GM12878 (cell line): ENCODE measurements around the gene STX19. TPM values are rescaled to one million over a fixed set of nuclear protein-coding genes. Genes with fewer than 3 reads are reported as not detected.

Experiments
- ATAC-seq: fragments of 200-7000 bp; cut with Tn5 transposase; 3 replicates; pipeline ENCODE4 v1.9.1; 2020; ENCODE audit warnings: mild to moderate bottlenecking, moderate library complexity
- BruUV-seq: library from RNA; stranded (reverse); fragments of 400-500 nt; replicated peaks from 2 replicates; lab custom pipeline; 2021; lab: Mats Ljungman, UMichigan
- CTCF ChIA-PET: fragments of 300-600 bp; sonication (Branson Sonifier 250); formaldehyde crosslinking; extraction: SDS; loops from one replicate; lab custom pipeline; 2021; ENCODE audit warnings: inconsistent platforms; lab: Yijun Ruan, JAX
- POLR2A ChIA-PET: fragments of 350-600 bp; formaldehyde crosslinking; extraction: SDS; loops from one replicate; lab custom pipeline; 2021; ENCODE audit warnings: inconsistent platforms; lab: Charles Lee
- RAD21 ChIA-PET: fragments of 300-600 bp; sonication (Branson Sonifier 250); formaldehyde crosslinking; loops from one replicate; lab custom pipeline; 2023; ENCODE audit warnings: antibody characterized with exemption; ENCODE audit not compliant: unreplicated experiment; lab: Charles Lee
- SMC1A ChIA-PET: fragments of 300-600 bp; sonication (Branson Sonifier 250); formaldehyde crosslinking; loops from one replicate; lab custom pipeline; 2023; ENCODE audit not compliant: unreplicated experiment, uncharacterized antibody; lab: Charles Lee
- DNase-seq: peaks from one replicate; pipeline ENCODE4 v3.0.0-alpha.2; 2011; ENCODE audit warnings: low read depth, low spot score
- FAIRE-seq: peaks from 3 replicates; lab custom pipeline; 2011; peaks lifted over from hg19 to GRCh38; lab: Jason Lieb, UNC
- H2AFZ ChIP-seq: 2 replicates; pipeline ENCODE4 v1.6.0; 2011; ENCODE audit warnings: low read depth, low read length, control low read depth; ENCODE audit not compliant: control insufficient read depth
- H3K27ac ChIP-seq: 2 replicates; pipeline ENCODE4 v1.5.1; 2011; ENCODE audit warnings: control low read depth; ENCODE audit not compliant: control insufficient read depth, insufficient read depth
- H3K27me3 ChIP-seq, 2 experiments: replicated peaks in 1 of 2; 2 replicates each; pipeline versions ENCODE4 v1.6.0 to v1.6.1; 2011; ENCODE audit warnings: low read length in 1 of 2; ENCODE audit not compliant: control insufficient read depth in 2 of 2, insufficient read depth in 2 of 2
- H3K36me3 ChIP-seq, 2 experiments: 2 replicates each; pipeline ENCODE4 v1.5.1; 2011; ENCODE audit warnings: low read length in 1 of 2; ENCODE audit not compliant: control insufficient read depth in 2 of 2, insufficient read depth in 2 of 2
- H3K4me1 ChIP-seq: 2 replicates; pipeline ENCODE4 v1.6.1; 2011; ENCODE audit warnings: mild to moderate bottlenecking, low read length, moderate library complexity, mixed read lengths; ENCODE audit not compliant: control insufficient read depth, insufficient read depth
- H3K4me2 ChIP-seq: 2 replicates; pipeline ENCODE4 v1.6.0; 2011; ENCODE audit warnings: control low read depth; ENCODE audit not compliant: control insufficient read depth, insufficient read depth
- H3K4me3 ChIP-seq: fragments of 200-600 bp; sonication (generic); 2 replicates; pipeline ENCODE4 v1.5.1; 2016
- H3K79me2 ChIP-seq: 2 replicates; pipeline ENCODE4 v1.6.0; 2011; ENCODE audit warnings: low read length; ENCODE audit not compliant: control insufficient read depth, insufficient read depth
- H3K9ac ChIP-seq: 2 replicates; pipeline ENCODE4 v1.8.0; 2011; ENCODE audit warnings: low read length, control low read depth, mixed read lengths; ENCODE audit not compliant: control insufficient read depth, insufficient read depth
- H3K9me3 ChIP-seq: replicated peaks from 3 replicates; pipeline ENCODE4 v1.5.1; 2011; ENCODE audit warnings: mild to moderate bottlenecking, low read length; ENCODE audit not compliant: control insufficient read depth, insufficient read depth
- H4K20me1 ChIP-seq: 2 replicates; pipeline ENCODE4 v1.6.0; 2011; ENCODE audit not compliant: control insufficient read depth, insufficient read depth
- HDGF ChIP-seq: fragments of 450-650 bp; IDR thresholded peaks from 2 replicates; pipeline ENCODE4 v1.6.1; 2016; ENCODE audit warnings: antibody characterized with exemption
- MTA3 ChIP-seq: IDR thresholded peaks from 2 replicates; pipeline ENCODE4 v1.6.1; 2012; ENCODE audit warnings: low read length, inconsistent platforms, borderline replicate concordance
- RELB ChIP-seq: fragments of 450-650 bp; IDR thresholded peaks from 2 replicates; pipeline ENCODE4 v1.6.1; 2017; ENCODE audit warnings: low read depth, mild to moderate bottlenecking, moderate library complexity
- SIN3A ChIP-seq: IDR thresholded peaks from 2 replicates; pipeline ENCODE4 v1.6.1; 2012; ENCODE audit warnings: low read depth, low read length, improper control_type of control experiment
- SKIL ChIP-seq: fragments of 450-650 bp; IDR thresholded peaks from 2 replicates; pipeline ENCODE4 v1.6.1; 2017; ENCODE audit warnings: mild to moderate bottlenecking, low read depth, inconsistent platforms; ENCODE audit not compliant: poor library complexity, severe bottlenecking
- SMAD1 ChIP-seq: fragments of 450-650 bp; IDR thresholded peaks from 2 replicates; pipeline ENCODE4 v1.6.1; 2018; ENCODE audit warnings: mild to moderate bottlenecking, low read depth; ENCODE audit not compliant: partially characterized antibody
- TCF3 ChIP-seq: IDR thresholded peaks from 2 replicates; pipeline ENCODE4 v1.6.1; 2012; ENCODE audit warnings: low read depth, mild to moderate bottlenecking, low read length, borderline replicate concordance; ENCODE audit not compliant: insufficient read depth
- ZNF622 ChIP-seq: fragments of 450-650 bp; IDR thresholded peaks from 2 replicates; pipeline ENCODE4 v1.6.1; 2017; ENCODE audit warnings: mild to moderate bottlenecking, inconsistent platforms
- WGBS: methylation state at CpG from one replicate; pipeline ENCODE4 v1.1.6; 2016; ENCODE audit warnings: low lambda C conversion rate; ENCODE audit not compliant: insufficient replicate concordance, insufficient coverage; ENCODE audit errors: missing lambda C conversion rate; 5-methylcytosine and 5-hydroxymethylcytosine counted together
- in situ Hi-C: fragments of 300-500 bp; cut with MboI; formaldehyde crosslinking; loops from 9 replicates; pipeline ENCODE4 v1.14.3; 2018; ENCODE audit warnings: mixed read lengths
- intact Hi-C: fragments of 100-400 bp; cut with micrococcal nuclease; formaldehyde crosslinking; loops from one replicate; pipeline ENCODE4 v1.14.2; 2022; ENCODE audit not compliant: unreplicated experiment
- polyA plus RNA-seq, 11 experiments: library from polyadenylated mRNA; depleted of rRNA in 4 of 11; unstranded in 6 of 11; stranded (reverse) in 5 of 11; fragments of >200 nt; fragmentation: Nextera tagmentation in 4 of 11; fragmentation: Illumina TruSeq in 1 of 11; extraction: Ambion mirVana in 4 of 11; extraction: Trizol in 1 of 11; gene quantifications; 1 replicate in 1 of 11; 2 replicates in 10 of 11; pipeline versions ENCODE4 v1.2.1 to v1.2.3, GENCODE V29; 2011 to 2016; ENCODE audit warnings: inconsistent platforms in 2 of 11, missing spikeins in 2 of 11, low read depth in 1 of 11
- total RNA-seq, 4 experiments: library from RNA; depleted of rRNA in 3 of 4; stranded (reverse); fragments of >200 nt in 3 of 4; fragmentation: Illumina TruSeq in 1 of 4; extraction: Trizol in 1 of 4; gene quantifications; 2 replicates each; pipeline versions ENCODE4 v1.2.1 to v1.2.3, GENCODE V29; 2013 to 2021
- TF ChIP-seq, protein P1 (sequence below): IDR thresholded peaks from 2 replicates; pipeline ENCODE4 v1.6.1; 2011; ENCODE audit warnings: borderline replicate concordance, low read depth, mild to moderate bottlenecking, moderate library complexity, mixed read lengths, low read length; ENCODE audit not compliant: insufficient read depth; ENCODE audit errors: extremely low read length
- TF ChIP-seq, protein P2 (sequence below): fragments of 450-650 bp; IDR thresholded peaks from 2 replicates; pipeline ENCODE4 v1.6.1; 2017; ENCODE audit warnings: mild to moderate bottlenecking, moderate library complexity
- TF ChIP-seq, protein P3 (sequence below): fragments of 450-650 bp; IDR thresholded peaks from 2 replicates; pipeline ENCODE4 v1.6.1; 2014; ENCODE audit warnings: mild to moderate bottlenecking

The STX19 gene
- total and polyA plus RNA-seq, 10 of the 15 experiments (the other 5 are each of a cell fraction or from before 2014, with no cell fraction given), result 0.10 to 0.14 (median 0.11) TPM; not detected in 7

GRCh38 chr3:94028093-94028837 lies at the start of gene STX19 (continued):
- no peak for TF ChIP-seq SKIL
- TF ChIP-seq, protein P1, sequence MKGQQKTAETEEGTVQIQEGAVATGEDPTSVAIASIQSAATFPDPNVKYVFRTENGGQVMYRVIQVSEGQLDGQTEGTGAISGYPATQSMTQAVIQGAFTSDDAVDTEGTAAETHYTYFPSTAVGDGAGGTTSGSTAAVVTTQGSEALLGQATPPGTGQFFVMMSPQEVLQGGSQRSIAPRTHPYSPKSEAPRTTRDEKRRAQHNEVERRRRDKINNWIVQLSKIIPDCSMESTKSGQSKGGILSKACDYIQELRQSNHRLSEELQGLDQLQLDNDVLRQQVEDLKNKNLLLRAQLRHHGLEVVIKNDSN, result no peak

GRCh38 chr3:94076055-94076454 lies 47.7 kb upstream of the STX19 start:
- ATAC-seq (no peak), DNase-seq (no peak), FAIRE-seq (no peak)
- no peak overlapping the region for H3K4me3 ChIP-seq
- SMC1A ChIA-PET, result interaction anchor here (1.0 kb wide), 1 partner anchor 62 kb away, joined by 3 read pairs; no protein-coding TSS in a partner anchor
- in situ Hi-C loops, result no loop called here
- BruUV-seq, result no TSS peak
- 0 out of 4 replicates have a peak, but pooled peaks cover 0 to 7% of the 10 kb centered on the region in 2 experiments for H3K36me3 ChIP-seq
- no peaks in the 10 kb centered on the region for H3K27me3 ChIP-seq
- intact Hi-C loops, result no loop called here
- H3K9me3 ChIP-seq, result peaks cover 1% of the 10 kb centered on the region; the same call in 2 of the 3 replicates
- no peak overlapping the region for H3K4me2 ChIP-seq
- POLR2A ChIA-PET, result no interaction called here
- H2AFZ ChIP-seq, result no peak overlapping the region
- no peaks in the 10 kb centered on the region for H4K20me1 ChIP-seq
- no peak overlapping the region for H3K27ac ChIP-seq
- H3K4me1 ChIP-seq, result peaks cover 13% of the 10 kb centered on the region
- H3K79me2 ChIP-seq, result peaks cover 13% of the 10 kb centered on the region
- 98% methylated on average over 3 of the region's 3 CpGs for WGBS
- RAD21 ChIA-PET, result no interaction called here
- CTCF ChIA-PET, result no interaction called here
- H3K9ac ChIP-seq, result no peak overlapping the region
- TF ChIP-seq RELB (no peak), TCF3 (no peak), SMAD1 (no peak), MTA3 (no peak), HDGF (no peak), SIN3A (no peak), ZNF622 (no peak)
- TF ChIP-seq, protein P2, sequence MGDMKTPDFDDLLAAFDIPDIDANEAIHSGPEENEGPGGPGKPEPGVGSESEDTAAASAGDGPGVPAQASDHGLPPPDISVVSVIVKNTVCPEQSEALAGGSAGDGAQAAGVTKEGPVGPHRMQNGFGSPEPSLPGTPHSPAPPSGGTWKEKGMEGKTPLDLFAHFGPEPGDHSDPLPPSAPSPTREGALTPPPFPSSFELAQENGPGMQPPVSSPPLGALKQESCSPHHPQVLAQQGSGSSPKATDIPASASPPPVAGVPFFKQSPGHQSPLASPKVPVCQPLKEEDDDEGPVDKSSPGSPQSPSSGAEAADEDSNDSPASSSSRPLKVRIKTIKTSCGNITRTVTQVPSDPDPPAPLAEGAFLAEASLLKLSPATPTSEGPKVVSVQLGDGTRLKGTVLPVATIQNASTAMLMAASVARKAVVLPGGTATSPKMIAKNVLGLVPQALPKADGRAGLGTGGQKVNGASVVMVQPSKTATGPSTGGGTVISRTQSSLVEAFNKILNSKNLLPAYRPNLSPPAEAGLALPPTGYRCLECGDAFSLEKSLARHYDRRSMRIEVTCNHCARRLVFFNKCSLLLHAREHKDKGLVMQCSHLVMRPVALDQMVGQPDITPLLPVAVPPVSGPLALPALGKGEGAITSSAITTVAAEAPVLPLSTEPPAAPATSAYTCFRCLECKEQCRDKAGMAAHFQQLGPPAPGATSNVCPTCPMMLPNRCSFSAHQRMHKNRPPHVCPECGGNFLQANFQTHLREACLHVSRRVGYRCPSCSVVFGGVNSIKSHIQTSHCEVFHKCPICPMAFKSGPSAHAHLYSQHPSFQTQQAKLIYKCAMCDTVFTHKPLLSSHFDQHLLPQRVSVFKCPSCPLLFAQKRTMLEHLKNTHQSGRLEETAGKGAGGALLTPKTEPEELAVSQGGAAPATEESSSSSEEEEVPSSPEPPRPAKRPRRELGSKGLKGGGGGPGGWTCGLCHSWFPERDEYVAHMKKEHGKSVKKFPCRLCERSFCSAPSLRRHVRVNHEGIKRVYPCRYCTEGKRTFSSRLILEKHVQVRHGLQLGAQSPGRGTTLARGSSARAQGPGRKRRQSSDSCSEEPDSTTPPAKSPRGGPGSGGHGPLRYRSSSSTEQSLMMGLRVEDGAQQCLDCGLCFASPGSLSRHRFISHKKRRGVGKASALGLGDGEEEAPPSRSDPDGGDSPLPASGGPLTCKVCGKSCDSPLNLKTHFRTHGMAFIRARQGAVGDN, result no peak
- TF ChIP-seq, protein P3, sequence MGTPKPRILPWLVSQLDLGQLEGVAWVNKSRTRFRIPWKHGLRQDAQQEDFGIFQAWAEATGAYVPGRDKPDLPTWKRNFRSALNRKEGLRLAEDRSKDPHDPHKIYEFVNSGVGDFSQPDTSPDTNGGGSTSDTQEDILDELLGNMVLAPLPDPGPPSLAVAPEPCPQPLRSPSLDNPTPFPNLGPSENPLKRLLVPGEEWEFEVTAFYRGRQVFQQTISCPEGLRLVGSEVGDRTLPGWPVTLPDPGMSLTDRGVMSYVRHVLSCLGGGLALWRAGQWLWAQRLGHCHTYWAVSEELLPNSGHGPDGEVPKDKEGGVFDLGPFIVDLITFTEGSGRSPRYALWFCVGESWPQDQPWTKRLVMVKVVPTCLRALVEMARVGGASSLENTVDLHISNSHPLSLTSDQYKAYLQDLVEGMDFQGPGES, result no peak
